HFFc6 (cell line): Measurements from ENCODE around the gene CTNNA3. TPM values are rescaled to one million over a fixed set of nuclear protein-coding genes. Genes with fewer than 3 reads are reported as not detected.

Experiments used
- DNase-seq: peaks from one replicate; pipeline ENCODE4 v3.0.0-alpha.2; 2018
- H3K27ac Mint-ChIP-seq: 2 replicates; pipeline ENCODE4 v1.8.0; 2020; ENCODE audit warnings: mild to moderate bottlenecking, mixed read lengths
- H3K27me3 Mint-ChIP-seq: 2 replicates; pipeline ENCODE4 v1.8.0; 2021; ENCODE audit warnings: mild to moderate bottlenecking, moderate library complexity, mixed read lengths; ENCODE audit not compliant: insufficient read depth
- H3K36me3 Mint-ChIP-seq: 2 replicates; pipeline ENCODE4 v1.8.0; 2021; ENCODE audit warnings: low read depth, mixed read lengths
- H3K4me1 Mint-ChIP-seq: 2 replicates; pipeline ENCODE4 v1.8.0; 2020; ENCODE audit warnings: low read depth, mixed read lengths
- H3K4me3 Mint-ChIP-seq: 2 replicates; pipeline ENCODE4 v1.8.0; 2020; ENCODE audit warnings: mild to moderate bottlenecking, moderate library complexity, mixed read lengths
- H3K9me3 Mint-ChIP-seq: 2 replicates; pipeline ENCODE4 v1.8.0; 2020; ENCODE audit warnings: mild to moderate bottlenecking, mixed read lengths
- CTCF ChIP-seq: fragments of 200-600 bp; sonication (generic); IDR thresholded peaks from 2 replicates; pipeline ENCODE4 v1.5.0; 2021; ENCODE audit warnings: antibody characterized with exemption, mild to moderate bottlenecking
- total RNA-seq, 6 experiments: library from RNA; stranded (reverse); fragmentation: NEBNext Ultra II Directional; extraction: Animal tissue kit (Norgen Biotek cat#: 25700); gene quantifications; 2 replicates in 1 of 6; 3 replicates in 5 of 6; pipeline ENCODE4 v1.2.3, GENCODE V29; 2021

The CTNNA3 gene
- total RNA-seq, 6 experiments from 2014 or later: not detected

GRCh38 chr10:67662415-67662814 lies 33.6 kb downstream of the CTNNA3 start:
- Mint-ChIP-seq H3K9me3 (no peaks in the 10 kb centered on the region), H3K4me1 (no peaks in the 10 kb centered on the region), H3K4me3 (no peak overlapping the region), H3K27ac (no peak overlapping the region), H3K27me3 (peaks cover 5% of the 10 kb centered on the region), H3K36me3 (no peaks in the 10 kb centered on the region)
- no peak for DNase-seq
- no peak for TF ChIP-seq CTCF

GRCh38 chr10:67659497-67659896 lies 36.5 kb downstream of the CTNNA3 start:
- Mint-ChIP-seq H3K36me3 (no peaks in the 10 kb centered on the region), H3K27me3 (peaks cover 4% of the 10 kb centered on the region), H3K9me3 (no peaks in the 10 kb centered on the region), H3K4me3 (no peak overlapping the region), H3K27ac (no peak overlapping the region), H3K4me1 (no peaks in the 10 kb centered on the region)
- TF ChIP-seq CTCF: no peak
- DNase-seq: no peak

- H3K36me3 Mint-ChIP-seq: no peaks in the 10 kb centered on the region
- H3K4me1 Mint-ChIP-seq: no peaks in the 10 kb centered on the region
- peaks cover 4% of the 10 kb centered on the region for H3K27me3 Mint-ChIP-seq
- no peak for TF ChIP-seq CTCF
- no peak overlapping the region for H3K4me3 Mint-ChIP-seq
- no peaks in the 10 kb centered on the region for H3K9me3 Mint-ChIP-seq
- no peak for DNase-seq
- no peak overlapping the region for H3K27ac Mint-ChIP-seq
Measured at GRCh38 chr10:67657775-67658174, 38.2 kb downstream of the CTNNA3 start.

GRCh38 chr10:67650558-67650957 lies 45.4 kb downstream of the CTNNA3 start:
- no peaks in the 10 kb centered on the region for H3K27me3 Mint-ChIP-seq
- H3K36me3 Mint-ChIP-seq: no peaks in the 10 kb centered on the region
- no peak for DNase-seq
- no peak overlapping the region for H3K4me3 Mint-ChIP-seq
- H3K4me1 Mint-ChIP-seq: no peaks in the 10 kb centered on the region
- no peak for TF ChIP-seq CTCF
- no peak overlapping the region for H3K27ac Mint-ChIP-seq
- no peaks in the 10 kb centered on the region for H3K9me3 Mint-ChIP-seq

GRCh38 chr10:67648613-67649229 lies 47.3 kb downstream of the CTNNA3 start:
- H3K9me3 Mint-ChIP-seq: no peaks in the 10 kb centered on the region
- no peaks in the 10 kb centered on the region for H3K36me3 Mint-ChIP-seq
- H3K4me1 Mint-ChIP-seq: no peaks in the 10 kb centered on the region
- H3K4me3 Mint-ChIP-seq: no peak overlapping the region
- no peak overlapping the region for H3K27ac Mint-ChIP-seq
- H3K27me3 Mint-ChIP-seq: no peaks in the 10 kb centered on the region
- no peak for DNase-seq
- TF ChIP-seq CTCF: no peak

GRCh38 chr10:67630904-67631303 lies 65.1 kb downstream of the CTNNA3 start:
- H3K27me3 Mint-ChIP-seq: no peaks in the 10 kb centered on the region; the same call in 1 of the 2 replicates
- H3K36me3 Mint-ChIP-seq: no peaks in the 10 kb centered on the region
- H3K9me3 Mint-ChIP-seq: peaks cover 15% of the 10 kb centered on the region
- H3K4me1 Mint-ChIP-seq: no peaks in the 10 kb centered on the region; the same call in 1 of the 2 replicates
- no peak for DNase-seq
- TF ChIP-seq CTCF: no peak
- H3K27ac Mint-ChIP-seq: no peak overlapping the region
- H3K4me3 Mint-ChIP-seq: no peak overlapping the region
